NK-92 (cell line): Measurements from ENCODE around the gene PROK2.

Source experiments
- DNase-seq: peaks from one replicate; lab custom pipeline; 2025; ENCODE audit not compliant: unreplicated experiment; lab: John Stamatoyannopoulos, UW

The PROK2 gene

GRCh38 chr3:71751602-71752001 lies 33.3 kb downstream of the PROK2 start:
- no peak for DNase-seq

GRCh38 chr3:71744738-71745137 lies 40.2 kb downstream of the PROK2 start:
- no peak for DNase-seq

GRCh38 chr3:71742621-71743020 lies 42.3 kb downstream of the PROK2 start:
- DNase-seq = no peak

- DNase-seq = no peak
Measured at GRCh38 chr3:71734881-71735280, 50.1 kb downstream of the PROK2 start.

- no peak for DNase-seq
Measured at GRCh38 chr3:71733319-71733718, 51.6 kb downstream of the PROK2 start.

GRCh38 chr3:71732637-71733036 lies 52.3 kb downstream of the PROK2 start:
- DNase-seq = no peak

GRCh38 chr3:71728632-71729342 lies 56.2 kb downstream of the PROK2 start:
- DNase-seq = no peak

- no peak for DNase-seq
Measured at GRCh38 chr3:71726146-71726545, 58.8 kb downstream of the PROK2 start.

GRCh38 chr3:71725271-71725991 lies 59.5 kb downstream of the PROK2 start, which contains the start of gene EIF4E3:
EIF4E3 (minus strand) TSS chr3:71725402; CDS start chr3:71725367, 35 bp downstream.
- no peak for DNase-seq

GRCh38 chr3:71724584-71725270 lies 60.2 kb downstream of the PROK2 start:
- no peak for DNase-seq

- no peak for DNase-seq
Measured at GRCh38 chr3:71724171-71724453, 60.8 kb downstream of the PROK2 start.

GRCh38 chr3:71723452-71724170 lies 61.3 kb downstream of the PROK2 start:
- no peak for DNase-seq

- no peak for DNase-seq
Measured at GRCh38 chr3:71722693-71723092, 62.3 kb downstream of the PROK2 start.
